Fibroblast of gingiva (primary cell): ENCODE measurements around the gene PHC3.
A peak's percentile ranks its signal among the peaks of the same experiment; 100 is the strongest.

ENCODE experiments used
- DNase-seq: peaks from one replicate; pipeline ENCODE4 v3.0.0-alpha.2; 2011; ENCODE audit warnings: low read depth

Gene PHC3

GRCh38 chr3:170078620-170079281, 102.8 kb downstream of the PHC3 start:
- DNase-seq = no peak

DNA sequence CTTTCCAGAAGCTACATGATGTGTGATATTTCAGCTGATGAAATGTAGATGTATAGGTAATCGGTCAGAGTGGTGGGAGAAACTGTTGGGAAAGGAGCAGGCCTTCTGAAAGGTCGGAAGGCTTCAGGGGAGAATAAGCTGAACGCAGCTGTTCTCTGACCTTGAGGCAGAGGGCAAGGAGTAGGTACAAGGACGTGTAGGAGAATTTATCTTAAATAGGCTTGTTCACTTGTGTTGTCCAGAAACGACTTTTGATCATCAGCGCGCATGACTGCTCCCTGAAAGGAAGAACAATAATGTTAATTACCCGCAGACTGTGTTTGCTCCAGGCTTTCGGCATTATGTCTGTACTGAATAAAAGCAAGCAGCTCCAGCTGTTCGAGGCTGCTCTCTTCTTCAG, 104.2 kb downstream of the PHC3 start:
- DNase-seq = no peak

DNA sequence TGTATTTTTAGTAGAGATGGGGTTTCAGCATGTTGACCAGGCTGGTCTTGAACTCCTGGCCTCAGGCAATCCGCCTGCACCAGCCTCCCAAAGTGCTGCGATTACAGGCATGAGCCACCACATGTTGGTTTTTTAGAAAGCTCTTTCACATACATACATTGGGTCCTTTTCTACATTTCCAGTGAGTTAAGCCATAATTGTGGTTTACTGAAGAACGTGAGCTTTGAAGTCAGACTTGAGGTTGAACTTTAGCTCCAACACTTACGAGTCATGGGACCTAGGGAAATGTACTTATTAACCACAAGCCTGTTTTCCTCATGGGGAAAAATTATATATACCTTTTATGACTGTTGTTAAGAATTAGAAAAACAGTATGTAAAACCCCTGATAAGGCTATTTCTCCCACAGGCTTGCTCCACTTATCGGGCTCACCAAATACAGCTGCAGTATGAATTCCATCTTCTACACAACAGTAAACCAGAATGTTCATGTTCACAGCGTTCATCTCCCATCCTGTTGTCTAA, 104.8 kb downstream of the PHC3 start:
- DNase-seq = peak; percentile 36

DNA sequence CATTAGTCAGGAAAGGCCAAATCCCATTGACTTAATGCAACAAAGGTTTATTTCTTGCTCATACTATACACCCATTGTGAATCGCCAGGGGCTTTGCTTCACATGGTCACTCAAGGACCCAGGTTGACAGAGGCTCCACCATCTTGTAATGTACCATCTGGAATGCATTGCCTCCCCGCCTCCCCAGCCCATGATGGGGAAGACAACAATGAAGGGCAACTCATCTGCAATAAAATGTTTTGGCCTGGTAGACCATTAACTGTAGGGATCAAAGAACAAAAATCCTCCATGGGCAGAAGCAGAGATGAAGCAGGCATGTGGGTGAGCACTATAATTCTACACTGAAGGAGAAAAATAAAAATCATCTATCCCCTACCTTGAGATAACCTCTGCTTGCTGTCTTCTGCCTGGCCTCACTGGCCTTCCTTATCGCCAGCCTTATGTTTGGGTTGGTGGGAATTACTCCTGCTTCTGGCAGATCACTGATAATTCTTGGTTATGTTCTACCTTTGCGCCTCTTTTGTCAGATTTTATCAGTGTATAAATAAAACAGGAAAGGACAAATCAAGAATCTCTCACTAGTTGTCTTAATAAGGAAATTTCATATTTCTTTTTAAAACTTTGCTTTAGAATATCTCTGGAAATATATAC, 106.0 kb downstream of the PHC3 start:
- DNase-seq = no peak

DNA sequence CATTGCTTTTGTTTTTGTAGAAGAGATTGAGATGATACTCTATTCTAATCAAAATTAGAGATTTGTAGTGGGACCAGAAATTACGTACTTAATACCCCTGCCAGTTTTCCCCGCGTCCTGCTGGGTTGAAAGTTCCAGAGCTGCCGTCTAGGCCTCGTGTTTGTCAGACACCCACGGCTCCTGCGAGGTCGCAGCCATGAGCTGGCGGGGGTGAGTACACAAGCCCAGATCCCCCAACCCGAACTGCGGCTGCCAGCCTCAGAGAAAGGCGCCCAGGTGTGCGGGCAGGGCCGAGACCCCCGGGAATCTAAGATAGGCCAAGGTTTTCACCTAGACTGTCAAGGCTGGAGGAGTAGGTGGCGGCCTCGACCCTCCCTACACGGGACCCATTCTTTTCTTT, 117.4 kb downstream of the PHC3 start:
- no peak for DNase-seq

DNA sequence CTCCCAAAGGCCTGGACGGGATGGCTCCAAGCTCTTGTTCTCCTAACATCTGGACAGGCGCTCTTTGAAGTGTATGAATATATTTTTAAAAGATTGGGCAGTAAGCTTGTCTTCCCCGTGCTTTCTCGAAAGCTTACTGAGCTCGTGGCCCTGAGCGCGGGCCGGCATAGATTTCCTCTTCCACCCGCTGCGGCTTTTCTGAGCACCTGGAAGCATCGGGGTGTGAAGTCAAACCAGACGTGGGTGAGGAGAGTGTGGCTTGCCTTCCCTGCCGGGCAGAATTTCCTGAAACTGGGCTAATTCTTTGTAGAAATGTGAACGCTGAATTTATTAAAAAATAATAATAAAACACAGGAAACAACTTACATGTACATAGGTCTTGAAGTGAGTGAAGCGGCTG, 117.8 kb downstream of the PHC3 start:
- no peak for DNase-seq

- no peak for DNase-seq
These were observed 118.8 kb downstream of the PHC3 start for GRCh38 chr3:170062769-170063168.

GRCh38 chr3:170062068-170062467, 119.5 kb downstream of the PHC3 start:
- no peak for DNase-seq

GRCh38 chr3:170059447-170059846, 122.1 kb downstream of the PHC3 start:
- no peak for DNase-seq

DNA sequence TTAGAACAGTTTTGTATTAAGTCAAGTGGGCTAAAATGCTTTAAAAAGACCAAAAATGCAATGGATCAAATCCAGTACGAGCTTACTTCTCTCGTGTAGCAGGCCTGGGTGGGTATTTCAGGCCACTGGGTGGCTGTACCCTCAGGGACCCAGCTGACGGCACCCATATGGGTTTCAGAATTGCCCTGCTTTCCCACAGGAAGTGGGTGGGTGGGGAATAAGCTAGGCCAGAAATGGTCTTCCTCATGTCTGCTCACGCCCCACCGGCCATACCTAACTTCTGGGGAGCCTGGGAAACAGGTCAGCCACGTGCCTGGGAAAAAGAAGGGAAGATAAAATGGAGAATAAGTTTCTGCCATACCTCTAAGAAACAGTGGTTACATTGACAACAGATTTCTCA, 123.4 kb downstream of the PHC3 start:
- no peak for DNase-seq

- no peak for DNase-seq
These were observed 124.0 kb downstream of the PHC3 start for GRCh38 chr3:170057550-170057949.

GRCh38 chr3:170056710-170057454, 124.7 kb downstream of the PHC3 start:
- no peak for DNase-seq

DNA sequence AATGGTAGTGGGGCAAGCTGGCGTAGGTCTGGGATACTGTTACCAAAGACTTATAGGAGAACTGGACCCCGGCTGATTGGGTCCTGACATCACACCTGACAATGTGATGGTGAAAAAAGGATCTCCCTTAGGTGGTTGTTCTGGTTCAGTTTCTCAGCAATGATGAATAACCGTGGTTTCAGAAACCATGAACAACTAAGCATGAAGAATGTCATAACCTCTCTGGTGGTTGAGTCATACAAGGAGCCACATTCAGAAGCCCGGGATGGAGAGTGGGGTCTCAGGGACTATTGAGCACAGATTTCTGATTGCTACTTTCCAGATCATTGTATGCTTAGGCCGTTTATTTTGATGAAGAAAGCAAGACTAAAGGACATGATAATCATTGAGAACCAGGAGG, 126.3 kb downstream of the PHC3 start:
- no peak for DNase-seq

DNA sequence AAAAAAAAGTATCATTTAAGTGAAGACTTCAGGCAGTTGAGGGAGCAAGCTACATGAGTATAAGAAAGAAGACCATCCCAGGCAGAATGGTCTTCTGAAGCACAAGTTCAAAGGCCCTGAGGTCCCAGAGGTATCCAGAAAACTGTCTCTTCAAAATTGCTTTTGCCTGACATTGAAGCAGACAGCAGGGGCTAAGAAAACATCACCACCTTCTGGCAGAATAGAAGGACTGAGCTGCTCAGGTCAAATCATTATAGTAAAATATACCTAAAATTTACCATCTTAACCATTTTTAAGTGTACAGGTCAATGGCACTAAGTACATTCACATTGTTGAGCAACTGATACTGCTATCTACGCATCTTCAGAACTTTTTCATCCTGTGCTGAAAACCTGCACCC, 127.3 kb downstream of the PHC3 start:
- no peak for DNase-seq

- no peak for DNase-seq
These were observed 129.1 kb downstream of the PHC3 start for GRCh38 chr3:170052398-170052797.

- no peak for DNase-seq
These were observed 130.8 kb downstream of the PHC3 start for GRCh38 chr3:170050753-170051152.

- peak; percentile 4 for DNase-seq
These were observed 132.2 kb downstream of the PHC3 start for GRCh38 chr3:170049146-170050000.

DNA sequence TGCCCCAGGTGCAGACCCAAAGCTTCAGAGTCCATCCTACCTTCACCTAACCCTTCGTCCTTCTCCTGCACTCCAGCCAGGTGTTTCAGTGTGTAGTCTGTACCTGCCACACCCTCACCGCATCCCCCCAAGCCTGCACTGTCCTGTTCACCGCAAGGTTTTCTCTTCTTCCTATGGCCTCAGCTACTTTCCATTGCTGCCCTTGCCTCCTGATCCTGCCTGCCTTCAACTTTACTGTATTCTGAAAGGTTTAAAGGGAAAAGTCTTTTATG, 134.5 kb downstream of the PHC3 start:
- no peak for DNase-seq

- no peak for DNase-seq
These were observed 135.0 kb downstream of the PHC3 start for GRCh38 chr3:170046269-170047132.

- no peak for DNase-seq
These were observed 136.7 kb downstream of the PHC3 start for GRCh38 chr3:170044795-170045244.

GRCh38 chr3:170044271-170044670, 137.3 kb downstream of the PHC3 start:
- no peak for DNase-seq
